Loucy (cell line): ENCODE results near the gene MSMB.

ENCODE experiments used
- EZH2phosphoT487 ChIP-seq: fragments of 200-600 bp; IDR thresholded peaks from 2 replicates; pipeline ENCODE4 v1.6.1; 2018; ENCODE audit warnings: antibody characterized with exemption, mild to moderate bottlenecking, moderate library complexity, borderline replicate concordance
- TF ChIP-seq, protein P1 (sequence below): fragments of 200-600 bp; sonication (generic); conservative IDR thresholded peaks from 2 replicates; pipeline ENCODE4 v1.5.1; 2014; ENCODE audit warnings: mild to moderate bottlenecking, antibody characterized with exemption, low read length

DNA sequence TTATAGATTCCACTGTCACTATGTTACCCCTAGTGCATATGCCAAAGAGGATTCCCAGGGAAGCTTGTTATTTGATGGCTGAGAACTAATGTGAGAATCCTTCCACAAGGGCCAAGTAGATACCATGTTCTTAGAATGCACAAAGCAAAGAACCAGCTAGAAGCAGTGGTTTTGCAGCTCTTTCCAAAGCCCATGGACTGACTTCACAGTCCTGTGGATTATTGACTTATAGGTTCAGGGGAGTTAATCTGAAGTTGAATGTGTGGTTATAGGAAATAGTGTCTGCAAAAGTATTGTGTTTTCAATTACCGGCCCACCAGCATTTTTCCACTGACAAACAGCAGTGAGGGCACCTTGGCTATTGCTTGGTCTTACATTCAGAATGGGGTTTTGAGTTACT, 45.5 kb downstream of the MSMB start:
- TF ChIP-seq, protein P1, sequence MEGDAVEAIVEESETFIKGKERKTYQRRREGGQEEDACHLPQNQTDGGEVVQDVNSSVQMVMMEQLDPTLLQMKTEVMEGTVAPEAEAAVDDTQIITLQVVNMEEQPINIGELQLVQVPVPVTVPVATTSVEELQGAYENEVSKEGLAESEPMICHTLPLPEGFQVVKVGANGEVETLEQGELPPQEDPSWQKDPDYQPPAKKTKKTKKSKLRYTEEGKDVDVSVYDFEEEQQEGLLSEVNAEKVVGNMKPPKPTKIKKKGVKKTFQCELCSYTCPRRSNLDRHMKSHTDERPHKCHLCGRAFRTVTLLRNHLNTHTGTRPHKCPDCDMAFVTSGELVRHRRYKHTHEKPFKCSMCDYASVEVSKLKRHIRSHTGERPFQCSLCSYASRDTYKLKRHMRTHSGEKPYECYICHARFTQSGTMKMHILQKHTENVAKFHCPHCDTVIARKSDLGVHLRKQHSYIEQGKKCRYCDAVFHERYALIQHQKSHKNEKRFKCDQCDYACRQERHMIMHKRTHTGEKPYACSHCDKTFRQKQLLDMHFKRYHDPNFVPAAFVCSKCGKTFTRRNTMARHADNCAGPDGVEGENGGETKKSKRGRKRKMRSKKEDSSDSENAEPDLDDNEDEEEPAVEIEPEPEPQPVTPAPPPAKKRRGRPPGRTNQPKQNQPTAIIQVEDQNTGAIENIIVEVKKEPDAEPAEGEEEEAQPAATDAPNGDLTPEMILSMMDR, result no peak
- no peak for TF ChIP-seq EZH2phosphoT487
